ENCODE data around the gene ATRN.

DNA sequence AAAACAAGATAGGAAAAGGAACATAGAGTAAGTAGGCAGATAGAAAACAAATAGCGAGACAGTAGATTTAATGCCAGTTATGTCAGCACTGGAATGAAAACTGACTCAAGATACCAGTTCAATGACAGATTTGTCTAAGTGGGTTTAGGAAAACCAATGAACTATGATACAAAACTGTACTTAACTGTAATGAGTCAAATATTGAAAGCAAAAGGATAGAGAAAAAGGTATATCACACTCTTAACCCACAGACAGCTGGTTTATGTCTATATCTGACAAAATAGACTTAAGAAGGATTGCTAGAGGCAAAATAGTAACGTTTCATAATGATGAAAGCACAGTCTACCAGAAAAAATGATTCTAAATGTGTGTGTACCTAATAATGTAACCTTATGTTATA is 38.2 kb downstream of the ATRN start:
- TF ChIP-seq ZNF219 (CRISPR knock-in tag; IDR thresholded peaks at IDR 0.05; ENCODE audit: borderline replicate concordance), result no peak
- TF ChIP-seq NFE2L1 (CRISPR knock-in tag; IDR thresholded peaks at IDR 0.05), result no peak
- no peak for TF ChIP-seq CTCF (IDR thresholded peaks at IDR 0.05)
- no peak for TF ChIP-seq ZNF425 (CRISPR knock-in tag; conservative IDR thresholded peaks at IDR 0.05)
- TF ChIP-seq, protein P1, sequence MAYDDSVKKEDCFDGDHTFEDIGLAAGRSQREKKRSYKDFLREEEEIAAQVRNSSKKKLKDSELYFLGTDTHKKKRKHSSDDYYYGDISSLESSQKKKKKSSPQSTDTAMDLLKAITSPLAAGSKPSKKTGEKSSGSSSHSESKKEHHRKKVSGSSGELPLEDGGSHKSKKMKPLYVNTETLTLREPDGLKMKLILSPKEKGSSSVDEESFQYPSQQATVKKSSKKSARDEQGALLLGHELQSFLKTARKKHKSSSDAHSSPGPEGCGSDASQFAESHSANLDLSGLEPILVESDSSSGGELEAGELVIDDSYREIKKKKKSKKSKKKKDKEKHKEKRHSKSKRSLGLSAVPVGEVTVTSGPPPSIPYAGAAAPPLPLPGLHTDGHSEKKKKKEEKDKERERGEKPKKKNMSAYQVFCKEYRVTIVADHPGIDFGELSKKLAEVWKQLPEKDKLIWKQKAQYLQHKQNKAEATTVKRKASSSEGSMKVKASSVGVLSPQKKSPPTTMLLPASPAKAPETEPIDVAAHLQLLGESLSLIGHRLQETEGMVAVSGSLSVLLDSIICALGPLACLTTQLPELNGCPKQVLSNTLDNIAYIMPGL (CRISPR knock-in tag; IDR thresholded peaks at IDR 0.05), result no peak
- TF ChIP-seq, protein P2, sequence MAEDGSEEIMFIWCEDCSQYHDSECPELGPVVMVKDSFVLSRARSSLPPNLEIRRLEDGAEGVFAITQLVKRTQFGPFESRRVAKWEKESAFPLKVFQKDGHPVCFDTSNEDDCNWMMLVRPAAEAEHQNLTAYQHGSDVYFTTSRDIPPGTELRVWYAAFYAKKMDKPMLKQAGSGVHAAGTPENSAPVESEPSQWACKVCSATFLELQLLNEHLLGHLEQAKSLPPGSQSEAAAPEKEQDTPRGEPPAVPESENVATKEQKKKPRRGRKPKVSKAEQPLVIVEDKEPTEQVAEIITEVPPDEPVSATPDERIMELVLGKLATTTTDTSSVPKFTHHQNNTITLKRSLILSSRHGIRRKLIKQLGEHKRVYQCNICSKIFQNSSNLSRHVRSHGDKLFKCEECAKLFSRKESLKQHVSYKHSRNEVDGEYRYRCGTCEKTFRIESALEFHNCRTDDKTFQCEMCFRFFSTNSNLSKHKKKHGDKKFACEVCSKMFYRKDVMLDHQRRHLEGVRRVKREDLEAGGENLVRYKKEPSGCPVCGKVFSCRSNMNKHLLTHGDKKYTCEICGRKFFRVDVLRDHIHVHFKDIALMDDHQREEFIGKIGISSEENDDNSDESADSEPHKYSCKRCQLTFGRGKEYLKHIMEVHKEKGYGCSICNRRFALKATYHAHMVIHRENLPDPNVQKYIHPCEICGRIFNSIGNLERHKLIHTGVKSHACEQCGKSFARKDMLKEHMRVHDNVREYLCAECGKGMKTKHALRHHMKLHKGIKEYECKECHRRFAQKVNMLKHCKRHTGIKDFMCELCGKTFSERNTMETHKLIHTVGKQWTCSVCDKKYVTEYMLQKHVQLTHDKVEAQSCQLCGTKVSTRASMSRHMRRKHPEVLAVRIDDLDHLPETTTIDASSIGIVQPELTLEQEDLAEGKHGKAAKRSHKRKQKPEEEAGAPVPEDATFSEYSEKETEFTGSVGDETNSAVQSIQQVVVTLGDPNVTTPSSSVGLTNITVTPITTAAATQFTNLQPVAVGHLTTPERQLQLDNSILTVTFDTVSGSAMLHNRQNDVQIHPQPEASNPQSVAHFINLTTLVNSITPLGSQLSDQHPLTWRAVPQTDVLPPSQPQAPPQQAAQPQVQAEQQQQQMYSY (CRISPR knock-in tag; IDR thresholded peaks at IDR 0.05), result no peak
- no peak for TF ChIP-seq IRF2 (CRISPR knock-in tag; IDR thresholded peaks at IDR 0.05; ENCODE audit: borderline replicate concordance, low read depth)
- no peak for TF ChIP-seq CBFB (CRISPR knock-in tag; IDR thresholded peaks at IDR 0.05; ENCODE audit: low read depth)
- TF ChIP-seq, protein P3, sequence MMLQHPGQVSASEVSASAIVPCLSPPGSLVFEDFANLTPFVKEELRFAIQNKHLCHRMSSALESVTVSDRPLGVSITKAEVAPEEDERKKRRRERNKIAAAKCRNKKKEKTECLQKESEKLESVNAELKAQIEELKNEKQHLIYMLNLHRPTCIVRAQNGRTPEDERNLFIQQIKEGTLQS (CRISPR knock-in tag; conservative IDR thresholded peaks at IDR 0.05), result no peak
- no peak for TF ChIP-seq SP1 (CRISPR knock-in tag; conservative IDR thresholded peaks at IDR 0.05)
- TF ChIP-seq TEAD4 (CRISPR knock-in tag; IDR thresholded peaks at IDR 0.05), result no peak
